Endothelial cell of umbilical vein (primary cell): ENCODE data around the gene SCNN1B. TPM values are rescaled to one million over a fixed set of nuclear protein-coding genes. Genes with fewer than 3 reads are reported as not detected.

Source experiments
- BruUV-seq: library from RNA; stranded (reverse); fragments of 400-500 nt; replicated peaks from 2 replicates; lab custom pipeline; 2021; lab: Mats Ljungman, UMichigan
- CTCF ChIA-PET: fragments of 300-600, 350-600 bp; sonication (Branson Sonifier 250); formaldehyde crosslinking; loops from one replicate; lab custom pipeline; 2021; ENCODE audit warnings: antibody characterized with exemption, inconsistent platforms; lab: Charles Lee
- POLR2A ChIA-PET: fragments of 300-600, 350-600 bp; sonication (Branson Sonifier 250); formaldehyde crosslinking; loops from one replicate; lab custom pipeline; 2021; ENCODE audit warnings: antibody characterized with exemption, inconsistent platforms; lab: Charles Lee
- DNase-seq: peaks from one replicate; pipeline ENCODE4 v3.0.0-alpha.2; 2011; ENCODE audit warnings: low read depth, low spot score
- FAIRE-seq: peaks from 2 replicates; lab custom pipeline; 2011; peaks lifted over from hg19 to GRCh38; lab: Jason Lieb, UNC
- H2AFZ ChIP-seq: 2 replicates; pipeline ENCODE4 v1.6.0; 2012; ENCODE audit warnings: low read depth, low read length, control low read depth, inconsistent platforms
- H3K27ac ChIP-seq: 2 replicates; pipeline ENCODE4 v1.5.1; 2011; ENCODE audit warnings: low read depth, mild to moderate bottlenecking, control low read depth, low read length, moderate library complexity; ENCODE audit not compliant: insufficient read depth
- H3K27me3 ChIP-seq, 2 experiments: 2 replicates each; pipeline versions ENCODE4 v1.6.0 to v1.6.1; 2011; ENCODE audit warnings: low read length in 2 of 2, mixed read lengths in 1 of 2; ENCODE audit not compliant: control insufficient read depth in 2 of 2, insufficient read depth in 2 of 2
- H3K36me3 ChIP-seq, 2 experiments: 2 replicates in 1 of 2; 3 replicates in 1 of 2; pipeline ENCODE4 v1.5.1; 2011; ENCODE audit warnings: low read length in 2 of 2, mild to moderate bottlenecking in 1 of 2, moderate library complexity in 1 of 2; ENCODE audit not compliant: control insufficient read depth in 2 of 2, insufficient read depth in 2 of 2; ENCODE audit errors: extremely low read depth in 1 of 2
- H3K4me1 ChIP-seq: 3 replicates; pipeline ENCODE4 v1.5.1; 2011; ENCODE audit warnings: mild to moderate bottlenecking, low read length; ENCODE audit not compliant: control insufficient read depth, insufficient read depth; ENCODE audit errors: extremely low read depth
- H3K4me2 ChIP-seq: 2 replicates; pipeline ENCODE4 v1.6.1; 2011; ENCODE audit warnings: low read length, control low read depth, mixed read lengths; ENCODE audit not compliant: insufficient read depth
- H3K4me3 ChIP-seq, 3 experiments: fragments of 200-600 bp in 1 of 3; sonication (generic), shearing (Covaris generic) in 1 of 3; replicated peaks in 1 of 3; 2 replicates each; pipeline ENCODE4 v1.5.1; 2011 to 2016; ENCODE audit warnings: control low read depth in 3 of 3, low read length in 3 of 3, mild to moderate bottlenecking in 2 of 3, inconsistent platforms in 1 of 3, low read depth in 1 of 3, moderate library complexity in 1 of 3; ENCODE audit not compliant: insufficient read depth in 1 of 3
- H3K79me2 ChIP-seq: 2 replicates; pipeline ENCODE4 v1.6.0; 2012; ENCODE audit warnings: low read length, inconsistent platforms; ENCODE audit not compliant: control insufficient read depth, insufficient read depth
- H3K9ac ChIP-seq: replicated peaks from 2 replicates; pipeline ENCODE3; 2011; ENCODE audit warnings: low read length, control low read depth; ENCODE audit not compliant: insufficient read depth; ENCODE audit errors: extremely low read depth
- H3K9me1 ChIP-seq: replicated peaks from 3 replicates; pipeline ENCODE4 v1.6.0; 2011; ENCODE audit warnings: mild to moderate bottlenecking, low read length; ENCODE audit not compliant: control insufficient read depth, insufficient read depth; ENCODE audit errors: extremely low read depth
- H3K9me3 ChIP-seq: replicated peaks from 2 replicates; pipeline ENCODE4 v1.5.1; 2012; ENCODE audit warnings: low read length, inconsistent platforms; ENCODE audit not compliant: control insufficient read depth, insufficient read depth
- H4K20me1 ChIP-seq: replicated peaks from 2 replicates; pipeline ENCODE3; 2011; ENCODE audit warnings: mild to moderate bottlenecking, low read length; ENCODE audit not compliant: control insufficient read depth, insufficient read depth; ENCODE audit errors: extremely low read depth
- EZH2 ChIP-seq: IDR thresholded peaks from 2 replicates; pipeline ENCODE4 v1.6.1; 2012; ENCODE audit warnings: borderline replicate concordance, low read depth, mild to moderate bottlenecking, moderate library complexity, low read length, inconsistent platforms; ENCODE audit not compliant: severe bottlenecking
- FOS ChIP-seq: IDR thresholded peaks from 2 replicates; pipeline ENCODE4 v1.6.1; 2011; ENCODE audit warnings: mild to moderate bottlenecking, low read length, moderate library complexity, borderline replicate concordance; ENCODE audit not compliant: insufficient read depth
- GATA2 ChIP-seq: IDR thresholded peaks from 2 replicates; pipeline ENCODE4 v1.7.0; 2011; ENCODE audit warnings: low read depth, mild to moderate bottlenecking, moderate library complexity, mixed read lengths, low read length; ENCODE audit not compliant: insufficient read length, insufficient read depth
- JUN ChIP-seq: IDR thresholded peaks from 2 replicates; pipeline ENCODE4 v1.6.1; 2011; ENCODE audit warnings: borderline replicate concordance, low read depth; ENCODE audit not compliant: insufficient read length, insufficient read depth
- MAX ChIP-seq: IDR thresholded peaks from 2 replicates; pipeline ENCODE4 v1.6.1; 2011; ENCODE audit not compliant: insufficient read depth, insufficient read length
- MYC ChIP-seq: IDR thresholded peaks from one replicate; pipeline ENCODE4 v1.6.1; 2011; ENCODE audit warnings: mild to moderate bottlenecking, low read depth, low read length
- POLR2A ChIP-seq: IDR thresholded peaks from 2 replicates; pipeline ENCODE4 v1.6.1; 2012; ENCODE audit warnings: low read depth, mild to moderate bottlenecking, control low read depth, low read length
- POLR2AphosphoS5 ChIP-seq: IDR thresholded peaks from 2 replicates; pipeline ENCODE4 v1.6.1; 2012; ENCODE audit warnings: low read depth, mild to moderate bottlenecking, control low read depth, low read length, moderate library complexity; ENCODE audit not compliant: insufficient read depth
- dilution Hi-C: fragments of 300-500 bp; cut with MboI; formaldehyde crosslinking; loops from one replicate; pipeline ENCODE4 v1.15.0; 2019; ENCODE audit warnings: low sequenced_read_pairs; ENCODE audit not compliant: extremely low pct_ligation_motif_present
- intact Hi-C: fragments of 100-400 bp; cut with micrococcal nuclease; formaldehyde crosslinking; loops from one replicate; pipeline ENCODE4 v1.10.0; 2022
- polyA plus RNA-seq, 4 experiments: library from polyadenylated mRNA; depleted of rRNA in 3 of 4; stranded (reverse) in 3 of 4; unstranded in 1 of 4; fragments of >200 nt; gene quantifications; 2 replicates each; pipeline versions ENCODE4 v1.2.1 to v1.2.3, GENCODE V29; 2011 to 2012; ENCODE audit warnings: missing spikeins in 1 of 4
- total RNA-seq: library from RNA; stranded (reverse); gene quantifications from 2 replicates; pipeline ENCODE4 v1.2.3, GENCODE V29; 2021
- TF ChIP-seq, protein P1 (sequence below), 2 donors: IDR thresholded peaks; 1 replicate in 1 of 2; 2 replicates in 1 of 2; pipeline ENCODE4 v1.5.1; 2011; ENCODE audit warnings: low read length in 2 of 2, mild to moderate bottlenecking in 2 of 2, moderate library complexity in 2 of 2, control low read depth in 1 of 2, inconsistent platforms in 1 of 2, low read depth in 1 of 2; ENCODE audit not compliant: insufficient read depth in 1 of 2; ENCODE audit errors: extremely low read depth in 1 of 2

SCNN1B gene
- total and polyA plus RNA-seq, 2 donors (not counting 3 experiments of a cell fraction or from before 2014, with no cell fraction given): not detected

DNA sequence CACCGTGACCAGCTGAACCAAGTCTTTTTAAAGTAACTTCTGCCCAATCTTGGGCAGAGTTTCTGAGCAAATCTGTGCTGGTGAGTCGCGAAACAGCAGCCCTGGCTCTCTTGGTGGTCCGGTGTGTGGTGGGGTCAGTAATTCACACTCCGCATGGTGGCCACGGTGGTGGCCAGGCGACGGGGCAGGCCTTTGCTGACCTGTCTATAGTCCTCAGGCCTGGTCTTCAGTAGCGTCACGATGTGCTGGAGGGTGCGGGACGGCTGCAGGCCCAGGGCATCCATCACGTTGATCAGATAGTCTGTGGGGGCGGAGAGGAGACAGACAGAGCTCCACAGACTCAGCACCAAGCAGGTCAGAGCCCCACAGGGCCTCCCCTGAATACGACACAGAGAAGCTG is 86.7 kb downstream of the SCNN1B start:
- no peaks in the 10 kb centered on the region for H3K9me1 ChIP-seq
- no TSS peak for BruUV-seq
- no peak overlapping the region for H3K4me2 ChIP-seq
- H2AFZ ChIP-seq: no peak overlapping the region
- TF ChIP-seq POLR2A: no peak
- no peak for TF ChIP-seq GATA2
- no peak for TF ChIP-seq MAX
- TF ChIP-seq MYC: no peak
- no peaks in the 10 kb centered on the region for H3K27me3 ChIP-seq
- intact Hi-C loops (no loop called here), dilution Hi-C loops (no loop called here)
- peaks cover 7% of the 10 kb centered on the region for H3K4me1 ChIP-seq
- H3K9ac ChIP-seq: no peak overlapping the region
- no peaks in the 10 kb centered on the region for H3K9me3 ChIP-seq
- ChIA-PET CTCF (no interaction called here), POLR2A (no interaction called here)
- DNase-seq (no peak), FAIRE-seq (no peak)
- no peaks in the 10 kb centered on the region for H4K20me1 ChIP-seq
- no peak overlapping the region for H3K4me3 ChIP-seq
- peaks cover 0 to 11% of the 10 kb centered on the region in 2 experiments for H3K36me3 ChIP-seq
- no peaks in the 10 kb centered on the region for H3K79me2 ChIP-seq
- H3K27ac ChIP-seq: no peak overlapping the region

GRCh38 chr16:23389201-23389600 is 87.1 kb downstream of the SCNN1B start:
- dilution Hi-C loops: no loop called here
- Histone ChIP-seq H3K27me3 (no peaks in the 10 kb centered on the region), H2AFZ (no peak overlapping the region), H3K27ac (no peak overlapping the region), H3K9me1 (no peaks in the 10 kb centered on the region), H3K4me3 (no peak overlapping the region), H3K79me2 (no peaks in the 10 kb centered on the region), H3K9me3 (no peaks in the 10 kb centered on the region), H3K4me1 (peaks cover 11% of the 10 kb centered on the region), H4K20me1 (no peaks in the 10 kb centered on the region), H3K9ac (no peak overlapping the region), H3K36me3 (peaks cover 0 to 11% of the 10 kb centered on the region in 2 experiments), H3K4me2 (no peak overlapping the region)
- FAIRE-seq: no peak
- intact Hi-C loops: no loop called here
- TF ChIP-seq MAX (no peak), GATA2 (no peak), MYC (no peak), EZH2 (no peak), FOS (no peak), POLR2A (no peak), POLR2AphosphoS5 (no peak), JUN (no peak)
- TF ChIP-seq, protein P1, sequence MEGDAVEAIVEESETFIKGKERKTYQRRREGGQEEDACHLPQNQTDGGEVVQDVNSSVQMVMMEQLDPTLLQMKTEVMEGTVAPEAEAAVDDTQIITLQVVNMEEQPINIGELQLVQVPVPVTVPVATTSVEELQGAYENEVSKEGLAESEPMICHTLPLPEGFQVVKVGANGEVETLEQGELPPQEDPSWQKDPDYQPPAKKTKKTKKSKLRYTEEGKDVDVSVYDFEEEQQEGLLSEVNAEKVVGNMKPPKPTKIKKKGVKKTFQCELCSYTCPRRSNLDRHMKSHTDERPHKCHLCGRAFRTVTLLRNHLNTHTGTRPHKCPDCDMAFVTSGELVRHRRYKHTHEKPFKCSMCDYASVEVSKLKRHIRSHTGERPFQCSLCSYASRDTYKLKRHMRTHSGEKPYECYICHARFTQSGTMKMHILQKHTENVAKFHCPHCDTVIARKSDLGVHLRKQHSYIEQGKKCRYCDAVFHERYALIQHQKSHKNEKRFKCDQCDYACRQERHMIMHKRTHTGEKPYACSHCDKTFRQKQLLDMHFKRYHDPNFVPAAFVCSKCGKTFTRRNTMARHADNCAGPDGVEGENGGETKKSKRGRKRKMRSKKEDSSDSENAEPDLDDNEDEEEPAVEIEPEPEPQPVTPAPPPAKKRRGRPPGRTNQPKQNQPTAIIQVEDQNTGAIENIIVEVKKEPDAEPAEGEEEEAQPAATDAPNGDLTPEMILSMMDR (IDR thresholded peaks at IDR 0.05; ENCODE audit: extremely low read depth in 1 of 2, insufficient read depth in 1 of 2, low read depth in 1 of 2, low read length in 2 of 2): no peak
- DNase-seq: no peak
- CTCF ChIA-PET: interaction anchor here (1.6 kb wide), 1 partner anchor 34 kb away, joined by 4 read pairs; no protein-coding TSS in a partner anchor
- no TSS peak for BruUV-seq
- POLR2A ChIA-PET: no interaction called here
